ENCODE results near the gene TMEM114.

TMEM114 gene

GRCh38 chr16:8589900-8590688, at the start of gene TMEM114:
TSS of gene TMEM114 (minus strand) at chr16:8590511. CDS start at chr16:8589838, 673 bp downstream.
- DNase-seq (ENCODE audit: low spot score) = no peak
- POLR2A ChIA-PET (ENCODE audit: low non-redundant PET) = no interaction called here
- no peak for TF ChIP-seq CTCF (conservative IDR thresholded peaks at IDR 0.05; ENCODE audit: low read depth)
- H3K27ac ChIP-seq = no peak within 1 kb of the TSS
- CTCF ChIA-PET = interaction anchor here (1.1 kb wide), 1 partner anchor 18 kb away, joined by 5 read pairs; no protein-coding TSS in a partner anchor

GRCh38 chr16:8639694-8640093, 49.4 kb upstream of the TMEM114 start:
- CTCF ChIA-PET = interaction anchor here (0.7 kb wide), 1 partner anchor 509 kb away, joined by 3 read pairs; no protein-coding TSS in a partner anchor
- POLR2A ChIA-PET (ENCODE audit: low non-redundant PET) = no interaction called here
- no peak overlapping the region for H3K27ac ChIP-seq
- DNase-seq (ENCODE audit: low spot score) = no peak
- no peak for TF ChIP-seq CTCF (conservative IDR thresholded peaks at IDR 0.05; ENCODE audit: low read depth)

- ChIA-PET POLR2A (ENCODE audit: low non-redundant PET) (no interaction called here), CTCF (interaction anchor here (1.5 kb wide), 1 partner anchor 26 kb away, joined by 5 read pairs; no protein-coding TSS in a partner anchor)
- H3K27ac ChIP-seq = no peak overlapping the region
- no peak; the same call in 1 of the 2 replicates for TF ChIP-seq CTCF (conservative IDR thresholded peaks at IDR 0.05; ENCODE audit: low read depth)
- DNase-seq (ENCODE audit: low spot score) = no peak
Measured at GRCh38 chr16:8634991-8635736, 44.9 kb upstream of the TMEM114 start.

GRCh38 chr16:8632675-8633182, 42.4 kb upstream of the TMEM114 start:
- no peak overlapping the region for H3K27ac ChIP-seq
- no peak for TF ChIP-seq CTCF (conservative IDR thresholded peaks at IDR 0.05; ENCODE audit: low read depth)
- no peak for DNase-seq (ENCODE audit: low spot score)

GRCh38 chr16:8631818-8632465, 41.6 kb upstream of the TMEM114 start:
- H3K27ac ChIP-seq = no peak overlapping the region

More at GRCh38 chr16:8632675-8633182, 42.4 kb upstream of the TMEM114 start:
- POLR2A ChIA-PET (ENCODE audit: low non-redundant PET) = no interaction called here
- CTCF ChIA-PET = no interaction called here

More at GRCh38 chr16:8631818-8632465, 41.6 kb upstream of the TMEM114 start:
- CTCF ChIA-PET = no interaction called here
- no peak for DNase-seq (ENCODE audit: low spot score)
- TF ChIP-seq CTCF (conservative IDR thresholded peaks at IDR 0.05; ENCODE audit: low read depth) = no peak
- POLR2A ChIA-PET (ENCODE audit: low non-redundant PET) = no interaction called here
